Ishikawa (cell line): ENCODE results near the gene C19orf33.

ENCODE experiments used
- CEBPB ChIP-seq: IDR thresholded peaks from 2 replicates; pipeline ENCODE4 v1.6.1; 2012
- CREB1 ChIP-seq: IDR thresholded peaks from 2 replicates; pipeline ENCODE4 v1.6.1; 2012; ENCODE audit warnings: low read depth
- EGR1 ChIP-seq: IDR thresholded peaks from 2 replicates; pipeline ENCODE4 v1.6.1; 2012
- EP300 ChIP-seq: IDR thresholded peaks from 2 replicates; pipeline ENCODE4 v1.6.1; 2012; ENCODE audit warnings: borderline replicate concordance
- NFIC ChIP-seq: IDR thresholded peaks from 2 replicates; pipeline ENCODE4 v1.6.1; 2012
- RAD21 ChIP-seq: IDR thresholded peaks from 2 replicates; pipeline ENCODE4 v1.6.1; 2012; ENCODE audit warnings: low read depth
- REST ChIP-seq: IDR thresholded peaks from 2 replicates; pipeline ENCODE4 v1.6.1; 2012; ENCODE audit warnings: low read depth, mild to moderate bottlenecking
- TAF1 ChIP-seq: IDR thresholded peaks from 2 replicates; pipeline ENCODE4 v1.6.1; 2012; ENCODE audit warnings: low read depth, mild to moderate bottlenecking
- TEAD4 ChIP-seq: IDR thresholded peaks from 2 replicates; pipeline ENCODE4 v1.6.1; 2012
- USF1 ChIP-seq: IDR thresholded peaks from 2 replicates; pipeline ENCODE4 v1.6.1; 2012
- YY1 ChIP-seq: IDR thresholded peaks from 2 replicates; pipeline ENCODE4 v1.6.1; 2012; ENCODE audit warnings: low read depth
- ZBTB7A ChIP-seq: IDR thresholded peaks from 2 replicates; pipeline ENCODE4 v1.6.1; 2012; ENCODE audit warnings: low read depth
- TF ChIP-seq, protein P1 (sequence below): IDR thresholded peaks from 2 replicates; pipeline ENCODE4 v1.6.1; 2012

DNA sequence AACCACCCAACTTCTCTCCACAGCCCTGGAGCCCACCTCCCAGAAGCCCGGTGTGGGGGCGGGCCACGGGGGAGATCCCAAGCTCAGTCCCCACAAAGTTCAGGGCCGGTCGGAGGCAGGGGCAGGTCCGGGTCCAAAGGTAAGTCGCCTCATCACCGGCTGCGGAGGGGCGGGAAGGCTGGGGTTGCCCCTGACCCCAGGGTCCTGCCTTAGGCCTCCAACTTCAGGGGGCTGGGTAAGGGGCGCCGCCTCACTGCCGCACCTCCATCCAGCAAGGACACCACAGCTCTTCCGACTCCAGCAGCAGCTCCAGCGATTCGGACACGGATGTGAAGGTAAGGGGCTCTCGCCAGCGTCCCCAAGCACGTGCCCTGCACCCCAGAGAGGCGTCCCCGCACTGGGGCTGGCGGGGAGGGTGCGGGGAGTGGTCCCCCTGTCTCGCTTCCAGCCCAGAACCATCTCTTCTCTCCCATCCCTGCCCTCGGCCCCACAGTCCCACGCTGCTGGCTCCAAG lies 358 bp downstream of the C19orf33 start:
- TF ChIP-seq YY1 (no peak), EP300 (no peak), CEBPB (no peak), CREB1 (no peak), TAF1 (no peak), REST (no peak), NFIC (no peak), TEAD4 (no peak), RAD21 (no peak), USF1 (no peak), EGR1 (no peak), ZBTB7A (no peak)
- TF ChIP-seq, protein P1, sequence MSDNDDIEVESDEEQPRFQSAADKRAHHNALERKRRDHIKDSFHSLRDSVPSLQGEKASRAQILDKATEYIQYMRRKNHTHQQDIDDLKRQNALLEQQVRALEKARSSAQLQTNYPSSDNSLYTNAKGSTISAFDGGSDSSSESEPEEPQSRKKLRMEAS: no peak; the same call in 1 of the 2 replicates
